GM10248 (cell line): ENCODE data around the gene PIK3CB.

Experiments used
- CTCF ChIA-PET: fragments of 300-600 bp; sonication (Branson Sonifier 250); formaldehyde crosslinking; extraction: SDS; loops from one replicate; lab custom pipeline; 2021; ENCODE audit warnings: antibody characterized with exemption; lab: Yijun Ruan, JAX
- POLR2A ChIA-PET: fragments of 350-650 bp; sonication (Branson Sonifier 250); formaldehyde crosslinking; extraction: SDS; loops from one replicate; lab custom pipeline; 2020; ENCODE audit warnings: antibody characterized with exemption; lab: Yijun Ruan, JAX
- DNase-seq: peaks from one replicate; pipeline ENCODE4 v3.0.0; 2012; ENCODE audit errors: extremely low spot score
- CTCF ChIP-seq: IDR thresholded peaks from 2 replicates; pipeline ENCODE4 v1.5.1; 2012; ENCODE audit warnings: mild to moderate bottlenecking, low read depth; ENCODE audit errors: extremely low read depth, missing control alignments, control extremely low read depth

PIK3CB gene

GRCh38 chr3:138834596-138835396 lies at the start of gene PIK3CB:
Gene PIK3CB, minus strand, starts transcription at chr3:138834928. Its CDS starts 75,585 bp downstream, at chr3:138759343.
- POLR2A ChIA-PET = no interaction called here

DNA sequence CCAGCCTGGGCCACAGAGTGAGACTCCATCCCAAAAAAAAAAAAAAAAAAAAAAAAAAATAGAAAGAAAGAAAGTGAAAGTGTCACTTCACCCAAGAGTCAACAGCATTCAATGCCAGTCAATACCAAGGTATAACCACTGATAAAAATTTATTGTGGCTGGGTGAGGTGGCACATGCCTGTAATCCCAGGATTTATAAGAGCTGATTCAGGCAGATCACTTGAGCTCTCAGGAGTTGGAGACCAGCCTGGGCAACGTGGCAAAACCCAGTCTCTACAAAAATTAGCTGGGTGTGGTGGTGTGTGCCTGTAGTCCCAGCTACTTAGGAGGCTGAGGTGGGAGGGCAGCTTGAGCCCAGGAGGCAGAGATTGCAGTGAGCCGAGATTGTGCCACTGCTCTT lies 46.5 kb upstream of the PIK3CB start:
- ChIA-PET POLR2A (no interaction called here), CTCF (interaction anchor here (1.7 to 2.0 kb wide), 2 partner anchors 35 to 42 kb away, joined by 5 to 6 read pairs; no protein-coding TSS in a partner anchor)
- no peak for DNase-seq
- no peak for TF ChIP-seq CTCF

More at GRCh38 chr3:138834596-138835396, at the start of gene PIK3CB:
- DNase-seq = peak; percentile 92
- CTCF ChIA-PET = interaction anchor here (1.0 to 1.8 kb wide), 4 partner anchors 9 to 81 kb away, joined by 3 to 4 read pairs (median 4); no protein-coding TSS in a partner anchor
- TF ChIP-seq CTCF = no peak

DNA sequence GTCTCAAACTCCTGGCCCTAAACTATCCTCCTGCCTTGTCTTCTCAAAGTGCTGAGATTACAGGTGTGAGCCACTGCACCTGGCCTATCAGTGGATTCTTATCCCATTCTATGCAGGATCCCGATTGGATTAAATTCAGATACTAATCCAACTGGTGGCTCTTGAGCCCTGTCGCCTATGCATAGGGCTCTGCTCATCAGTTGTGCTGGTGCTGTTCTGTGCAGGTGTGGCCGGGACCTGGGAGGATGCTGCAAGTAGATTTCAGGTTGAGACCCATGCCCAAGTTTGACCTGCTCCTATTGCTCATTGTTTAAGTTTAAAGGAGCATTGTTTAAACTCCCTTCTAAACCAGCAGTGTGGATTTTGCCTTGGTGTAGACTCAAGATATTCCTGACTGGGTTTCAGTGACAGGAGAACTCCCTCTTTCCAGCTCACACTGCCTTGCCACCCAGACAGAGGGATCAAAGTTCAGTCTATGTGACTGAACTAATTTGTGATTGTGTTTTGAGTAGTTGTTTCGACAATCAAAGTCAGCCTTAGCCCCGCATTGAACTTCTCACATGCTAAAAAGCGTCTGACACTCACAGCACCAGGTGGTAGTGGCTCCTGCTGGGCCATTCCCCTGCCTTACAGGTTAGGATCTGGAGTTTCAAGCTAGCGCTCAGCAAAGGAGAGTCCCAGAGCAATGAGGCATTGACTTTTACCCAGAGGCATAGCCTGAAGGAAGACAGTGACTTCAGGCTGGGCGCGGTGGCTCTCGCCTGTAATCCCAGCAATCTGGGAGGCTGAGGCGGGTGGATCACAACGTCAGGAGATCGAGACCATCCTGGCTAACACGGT lies 45.0 kb upstream of the PIK3CB start:
- DNase-seq = no peak
- no peak for TF ChIP-seq CTCF
- POLR2A ChIA-PET = no interaction called here
- CTCF ChIA-PET = interaction anchor here (1.0 to 1.7 kb wide), 2 partner anchors 36 kb away, joined by 3 to 6 read pairs; no protein-coding TSS in a partner anchor

DNA sequence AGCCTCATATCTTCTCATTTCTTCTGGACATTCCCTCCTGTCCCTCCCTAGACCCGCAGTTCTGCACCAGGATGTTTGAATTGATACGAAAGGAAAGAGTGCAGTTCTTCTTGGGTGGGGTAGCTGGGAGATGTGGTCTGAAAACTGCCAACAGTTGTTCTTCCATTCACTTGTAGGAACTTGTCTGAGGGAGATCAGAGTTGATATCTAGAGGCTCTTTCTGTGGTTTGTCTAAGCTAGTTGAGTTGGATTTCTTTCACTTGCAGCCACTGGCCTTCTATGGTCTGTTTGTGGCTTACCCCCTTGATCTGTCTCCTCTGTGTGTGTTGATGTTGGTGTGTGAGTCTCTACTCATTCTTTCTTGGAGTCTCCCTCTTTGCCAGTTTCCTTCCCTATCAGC lies 42.5 kb upstream of the PIK3CB start:
- TF ChIP-seq CTCF = no peak
- ChIA-PET POLR2A (interaction anchor here (0.6 kb wide), 1 partner anchor 55 kb away, joined by 4 read pairs; no protein-coding TSS in a partner anchor), CTCF (interaction anchor here (1.1 to 1.6 kb wide), 3 partner anchors 13 to 46 kb away, joined by 4 to 6 read pairs (median 4); no protein-coding TSS in a partner anchor)
- DNase-seq = no peak

DNA sequence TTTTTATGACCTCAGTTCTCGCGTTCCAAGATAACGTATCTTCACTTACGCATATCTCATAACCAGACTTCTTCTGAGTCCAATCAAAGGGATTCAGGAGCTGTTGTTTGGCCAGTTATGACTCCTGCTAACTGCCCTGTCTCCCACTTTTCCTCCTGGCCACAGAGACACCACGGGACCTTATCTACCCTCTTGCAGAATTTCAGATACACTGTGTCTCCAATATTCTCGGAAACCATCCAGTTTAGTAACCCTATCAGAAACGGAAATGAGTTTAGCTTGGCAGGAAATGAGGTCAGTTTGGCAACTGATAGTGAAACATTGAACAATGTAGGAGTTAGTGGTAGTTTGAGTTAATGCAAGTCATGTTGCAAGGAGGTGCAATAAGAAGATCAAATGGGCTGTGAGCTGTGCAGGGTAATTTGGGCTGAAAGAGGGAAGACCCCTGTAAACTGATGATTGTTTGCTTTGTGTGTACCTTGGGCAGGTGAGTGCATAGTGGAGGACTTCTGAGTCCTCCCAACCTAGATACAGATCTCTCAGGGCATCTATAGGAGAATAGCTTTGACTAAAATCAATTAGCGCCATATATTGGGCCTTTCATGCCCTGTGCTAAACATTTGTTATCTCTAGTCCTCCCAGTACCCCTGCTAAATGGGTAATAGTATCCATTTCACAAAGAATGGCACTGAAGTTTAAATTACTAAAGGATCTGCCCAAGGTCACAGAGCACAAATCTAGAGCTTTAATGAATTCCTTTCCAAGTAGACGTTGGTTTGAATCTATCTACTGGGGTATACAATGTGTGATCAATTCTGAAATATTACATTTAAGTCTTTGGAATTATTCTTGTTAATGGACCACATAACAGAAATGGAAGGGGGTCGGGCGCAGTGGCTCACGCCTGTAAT lies 41.3 kb upstream of the PIK3CB start:
- no peak for DNase-seq
- CTCF ChIA-PET = interaction anchor here (1.0 to 2.4 kb wide), 4 partner anchors 22 to 47 kb away, joined by 3 to 8 read pairs (median 5); no protein-coding TSS in a partner anchor
- POLR2A ChIA-PET = no interaction called here
- TF ChIP-seq CTCF = no peak
